Upper lobe of right lung (tissue), 1 donor: ENCODE measurements around the gene CCDC18. TPM values are rescaled to one million over a fixed set of nuclear protein-coding genes. Genes with fewer than 3 reads are reported as not detected.

ENCODE experiments used
- ATAC-seq: fragments of 200-7000 bp; cut with Tn5 transposase; one replicate; pipeline ENCODE4 v1.9.1; 2020; ENCODE audit warnings: mild to moderate bottlenecking, moderate library complexity
- DNase-seq: peaks from one replicate; pipeline ENCODE4 v3.0.0-alpha.2; 2020
- H3K27ac ChIP-seq: fragments of 200-600 bp; one replicate; pipeline ENCODE4 v1.8.0; 2022
- H3K27me3 ChIP-seq: fragments of 200-600 bp; one replicate; pipeline ENCODE4 v1.8.0; 2022; ENCODE audit warnings: mild to moderate bottlenecking
- H3K36me3 ChIP-seq: fragments of 200-600 bp; one replicate; pipeline ENCODE4 v1.8.0; 2022
- H3K4me1 ChIP-seq: fragments of 200-600 bp; one replicate; pipeline ENCODE4 v1.8.0; 2022
- H3K4me3 ChIP-seq: fragments of 200-600 bp; one replicate; pipeline ENCODE4 v1.8.0; 2022; ENCODE audit warnings: mild to moderate bottlenecking
- H3K9me3 ChIP-seq: fragments of 200-600 bp; one replicate; pipeline ENCODE4 v1.8.0; 2022
- intact Hi-C: fragments of 100-400 bp; cut with DNase I; formaldehyde crosslinking; loops from one replicate; pipeline ENCODE4 v1.11.0; 2022
- total RNA-seq: library from RNA; stranded (reverse); fragmentation: NEBNext Ultra II Directional; extraction: Animal tissue kit (Norgen Biotek cat#: 25700); gene quantifications from one replicate; pipeline ENCODE4 v1.2.1, GENCODE V29; 2021
- TF ChIP-seq, protein P1 (sequence below): fragments of 200-600 bp; IDR thresholded peaks from one replicate; pipeline ENCODE4 v1.8.0; 2022; ENCODE audit warnings: antibody characterized with exemption
- donor health status: DM: no; HTN: yes; CAD: no; lungs with severe emphysema.

Gene CCDC18
- total RNA-seq, 1 donor from 2014 or later = 3.1 TPM

DNA sequence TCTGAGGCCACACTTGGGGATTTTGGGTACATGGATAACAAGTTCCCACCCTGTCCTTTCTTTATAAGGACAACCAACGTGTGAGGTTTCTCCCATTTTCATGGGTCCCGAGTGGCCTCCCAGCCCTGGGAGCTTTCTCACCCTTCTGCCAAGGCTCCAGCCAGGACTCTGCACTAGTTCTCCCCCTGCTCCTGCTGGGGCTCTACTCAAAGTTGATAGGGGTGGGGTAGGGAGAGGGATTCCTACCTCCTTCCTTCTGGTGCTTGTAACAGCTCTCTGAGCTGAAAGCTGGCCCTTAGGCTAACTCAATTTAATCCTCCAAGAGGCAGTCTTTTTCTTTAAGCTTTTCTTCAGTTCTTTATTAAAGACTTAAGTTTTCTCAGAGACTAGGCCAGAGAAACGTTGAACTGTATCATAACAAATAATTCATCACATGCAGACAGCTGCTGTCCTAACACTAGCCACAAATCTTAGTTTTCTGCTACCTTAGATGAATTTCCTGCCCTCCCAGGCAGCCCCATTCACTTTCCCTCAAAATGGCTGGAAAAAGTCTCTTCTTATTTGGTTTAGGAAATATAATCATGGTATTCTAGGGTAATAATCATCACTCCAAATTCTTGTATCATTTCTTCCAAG lies 142.8 kb downstream of the CCDC18 start:
- Histone ChIP-seq H3K4me3 (no peak overlapping the region), H3K27me3 (no peaks in the 10 kb centered on the region), H3K4me1 (no peaks in the 10 kb centered on the region), H3K9me3 (no peaks in the 10 kb centered on the region), H3K36me3 (no peaks in the 10 kb centered on the region), H3K27ac (no peak overlapping the region)
- intact Hi-C loops = no loop called here
- ATAC-seq (no peak), DNase-seq (no peak)
- TF ChIP-seq, protein P1, sequence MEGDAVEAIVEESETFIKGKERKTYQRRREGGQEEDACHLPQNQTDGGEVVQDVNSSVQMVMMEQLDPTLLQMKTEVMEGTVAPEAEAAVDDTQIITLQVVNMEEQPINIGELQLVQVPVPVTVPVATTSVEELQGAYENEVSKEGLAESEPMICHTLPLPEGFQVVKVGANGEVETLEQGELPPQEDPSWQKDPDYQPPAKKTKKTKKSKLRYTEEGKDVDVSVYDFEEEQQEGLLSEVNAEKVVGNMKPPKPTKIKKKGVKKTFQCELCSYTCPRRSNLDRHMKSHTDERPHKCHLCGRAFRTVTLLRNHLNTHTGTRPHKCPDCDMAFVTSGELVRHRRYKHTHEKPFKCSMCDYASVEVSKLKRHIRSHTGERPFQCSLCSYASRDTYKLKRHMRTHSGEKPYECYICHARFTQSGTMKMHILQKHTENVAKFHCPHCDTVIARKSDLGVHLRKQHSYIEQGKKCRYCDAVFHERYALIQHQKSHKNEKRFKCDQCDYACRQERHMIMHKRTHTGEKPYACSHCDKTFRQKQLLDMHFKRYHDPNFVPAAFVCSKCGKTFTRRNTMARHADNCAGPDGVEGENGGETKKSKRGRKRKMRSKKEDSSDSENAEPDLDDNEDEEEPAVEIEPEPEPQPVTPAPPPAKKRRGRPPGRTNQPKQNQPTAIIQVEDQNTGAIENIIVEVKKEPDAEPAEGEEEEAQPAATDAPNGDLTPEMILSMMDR = no peak

DNA sequence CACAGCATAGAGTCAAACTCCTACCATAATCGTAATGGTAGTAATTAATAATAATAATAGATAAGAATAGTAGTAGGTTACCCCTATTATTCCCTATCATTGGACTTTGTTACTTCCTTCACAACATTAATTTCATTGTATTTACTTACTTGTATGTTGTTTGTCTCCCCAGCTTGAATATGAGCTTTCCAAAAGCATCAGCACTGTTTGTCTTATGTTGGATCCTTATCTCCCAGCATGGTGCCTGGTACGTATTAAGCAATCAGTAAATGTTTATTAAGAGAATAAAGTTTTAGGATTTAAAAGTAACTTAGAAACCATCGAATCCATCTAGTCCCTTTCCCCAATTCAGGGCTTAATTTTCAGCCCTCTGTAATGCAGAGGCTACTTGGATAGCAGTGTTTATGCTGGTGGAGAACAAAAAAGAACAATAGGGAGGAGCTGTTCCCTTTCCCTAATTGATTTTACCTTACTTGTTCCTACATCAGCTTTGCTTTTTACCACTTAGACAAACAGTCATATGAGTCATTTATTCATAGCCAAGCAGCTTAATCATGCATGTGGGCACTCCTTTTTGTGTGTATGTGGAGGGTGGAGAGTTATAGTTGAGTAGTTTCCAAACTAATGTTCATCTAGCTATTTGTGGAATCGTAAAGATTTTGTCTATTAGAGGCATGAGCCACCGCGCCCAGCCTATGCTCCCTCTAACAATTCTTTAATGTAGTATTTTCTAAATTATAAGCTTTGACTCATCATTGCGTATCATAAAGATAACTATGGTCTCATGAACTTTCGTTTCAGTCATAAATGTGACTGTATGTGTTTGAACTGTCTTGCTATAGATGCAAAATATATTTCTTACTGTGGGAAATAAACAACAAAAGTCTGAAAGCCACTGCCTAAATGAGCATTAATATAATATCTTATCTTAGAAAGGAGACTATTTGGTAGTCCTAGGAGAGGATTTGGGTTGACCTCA lies 144.3 kb downstream of the CCDC18 start:
- TF ChIP-seq, protein P1 = no peak
- no peak for ATAC-seq
- H3K9me3 ChIP-seq = no peaks in the 10 kb centered on the region
- H3K36me3 ChIP-seq = no peaks in the 10 kb centered on the region
- DNase-seq = no peak
- peaks cover 5% of the 10 kb centered on the region for H3K4me1 ChIP-seq
- H3K4me3 ChIP-seq = no peak overlapping the region
- H3K27me3 ChIP-seq = no peaks in the 10 kb centered on the region
- intact Hi-C loops = no loop called here
- no peak overlapping the region for H3K27ac ChIP-seq

Other genes starting within 250 kb of the CCDC18 start
- gene DIPK1A, start 219.3 kb upstream of the CCDC18 start, total RNA-seq = 4.6 TPM
- gene MTF2, start 101.4 kb upstream of the CCDC18 start, total RNA-seq = 26.3 TPM
- 92.7 TPM for gene TMED5, start 311 bp upstream of the CCDC18 start, total RNA-seq
- gene DR1, start 165.2 kb downstream of the CCDC18 start, total RNA-seq = 47.1 TPM